Small intestine (tissue), 7 donors: ENCODE measurements around the gene NPAS2. TPM values are rescaled to one million over a fixed set of nuclear protein-coding genes. Genes with fewer than 3 reads are reported as not detected.

Source experiments
- DNase-seq, 2 donors: peaks; one replicate each; pipeline versions ENCODE4 v3.0.0 to v3.0.0-alpha.2; 2013
- FAIRE-seq: peaks from 2 replicates; lab custom pipeline; 2012; peaks lifted over from hg19 to GRCh38; lab: Jason Lieb, UNC
- H3K27ac ChIP-seq, 3 donors: one replicate each; pipeline ENCODE4 v1.5.1; 2013; ENCODE audit warnings: low read length in 2 of 3, mild to moderate bottlenecking in 2 of 3, control low read depth in 1 of 3, inconsistent platforms in 1 of 3, low read depth in 1 of 3, moderate library complexity in 1 of 3
- H3K27me3 ChIP-seq, 3 donors: one replicate each; pipeline ENCODE4 v1.6.1; 2013; ENCODE audit warnings: low read length in 3 of 3, inconsistent platforms in 1 of 3; ENCODE audit not compliant: control insufficient read depth in 3 of 3, insufficient read depth in 3 of 3
- H3K36me3 ChIP-seq, 3 donors: one replicate each; pipeline ENCODE4 v1.6.1; 2013; ENCODE audit warnings: low read length in 3 of 3, inconsistent platforms in 1 of 3, low read depth in 1 of 3, mild to moderate bottlenecking in 1 of 3, moderate library complexity in 1 of 3; ENCODE audit not compliant: control insufficient read depth in 3 of 3, insufficient read depth in 2 of 3
- H3K4me1 ChIP-seq, 3 donors: one replicate each; pipeline ENCODE4 v1.6.1; 2013; ENCODE audit warnings: low read length in 2 of 3, inconsistent platforms in 1 of 3, low read depth in 1 of 3, mild to moderate bottlenecking in 1 of 3, moderate library complexity in 1 of 3; ENCODE audit not compliant: control insufficient read depth in 3 of 3, insufficient read depth in 2 of 3
- H3K4me3 ChIP-seq, 3 donors: one replicate each; pipeline ENCODE4 v1.5.1; 2013; ENCODE audit warnings: low read length in 3 of 3, control low read depth in 1 of 3, inconsistent platforms in 1 of 3, low read depth in 1 of 3, mild to moderate bottlenecking in 1 of 3, moderate library complexity in 1 of 3
- H3K9me3 ChIP-seq, 2 donors: one replicate each; pipeline ENCODE4 v1.6.1; 2013; ENCODE audit warnings: low read depth in 1 of 2, low read length in 1 of 2; ENCODE audit not compliant: control insufficient read depth in 2 of 2, insufficient read depth in 1 of 2
- WGBS, 3 donors: extraction: QIAGEN DNeasy Blood & Tissue Kit; methylation state at CpG; one replicate each; pipeline ENCODE4 v1.1.7; 2013; 5-methylcytosine and 5-hydroxymethylcytosine counted together
- polyA plus RNA-seq, 4 donors: library from polyadenylated mRNA; stranded (reverse) in 3 of 4; unstranded in 1 of 4; fragments of 200-250 nt in 3 of 4; fragments of 120-200 nt in 1 of 4; gene quantifications; one replicate each; pipeline versions ENCODE4 v1.2.1 to v1.2.3, GENCODE V29; 2013
- donor health status: healthy with polysubstance abuse.
- donor health status: control.
- donor health status: control.
- donor health status: Bipolar disorder and iron deficiency.
- donor health status: healthy.

The NPAS2 gene
- polyA plus RNA-seq, 4 donors: 23.9 to 34.2 (median 26.3) TPM

GRCh38 chr2:101036562-101036961 lies 216.6 kb downstream of the NPAS2 start:
- Histone ChIP-seq H3K27ac (no peak overlapping the region), H3K9me3 (no peaks in the 10 kb centered on the region), H3K36me3 (peaks cover 3 to 67% (median 5%) of the 10 kb centered on the region in 3 donors), H3K4me1 (no peaks in the 10 kb centered on the region), H3K4me3 (no peak overlapping the region), H3K27me3 (no peaks in the 10 kb centered on the region)
- DNase-seq (peak; percentile 31 to 35), FAIRE-seq (no peak)
- 75 to 77% (median 77%) methylated on average over 2 of the region's 2 CpGs for WGBS, 3 donors

- DNase-seq: no peak
- Histone ChIP-seq H3K27ac (no peak overlapping the region), H3K4me1 (no peaks in the 10 kb centered on the region), H3K36me3 (peaks cover 3 to 65% (median 5%) of the 10 kb centered on the region in 3 donors), H3K4me3 (no peak overlapping the region), H3K27me3 (no peaks in the 10 kb centered on the region), H3K9me3 (no peaks in the 10 kb centered on the region)
- FAIRE-seq: no peak
- WGBS, 3 donors: 93 to 96% (median 94%) methylated on average over 19 of the region's 19 CpGs
Observed at GRCh38 chr2:101037161-101037755, 217.3 kb downstream of the NPAS2 start.

GRCh38 chr2:101038455-101039255 lies 218.7 kb downstream of the NPAS2 start:
- H3K27ac ChIP-seq: no peak overlapping the region
- no peaks in the 10 kb centered on the region for H3K27me3 ChIP-seq
- FAIRE-seq (no peak), DNase-seq (peak; percentile 24 to 27)
- no peaks in the 10 kb centered on the region for H3K4me1 ChIP-seq
- 88 to 92% (median 91%) methylated on average over 21 of the region's 21 CpGs for WGBS, 3 donors
- H3K4me3 ChIP-seq: no peak overlapping the region
- no peaks in the 10 kb centered on the region for H3K9me3 ChIP-seq
- peaks cover 2 to 52% (median 3%) of the 10 kb centered on the region in 3 donors for H3K36me3 ChIP-seq

GRCh38 chr2:101040072-101040471 lies 220.1 kb downstream of the NPAS2 start:
- FAIRE-seq: no peak
- no peak for DNase-seq
- Histone ChIP-seq H3K4me3 (no peak overlapping the region), H3K9me3 (no peaks in the 10 kb centered on the region), H3K27ac (no peak overlapping the region), H3K4me1 (no peaks in the 10 kb centered on the region), H3K36me3 (peaks cover 2 to 40% (median 3%) of the 10 kb centered on the region in 3 donors), H3K27me3 (no peaks in the 10 kb centered on the region)
- 91 to 96% (median 93%) methylated on average over 13 of the region's 13 CpGs for WGBS, 3 donors

GRCh38 chr2:101040761-101041160 lies 220.8 kb downstream of the NPAS2 start:
- H3K27me3 ChIP-seq: no peaks in the 10 kb centered on the region
- H3K27ac ChIP-seq: no peak overlapping the region
- no peaks in the 10 kb centered on the region for H3K9me3 ChIP-seq
- H3K36me3 ChIP-seq: peaks cover under 1 to 37% (median 2%) of the 10 kb centered on the region in 3 donors
- no peaks in the 10 kb centered on the region for H3K4me1 ChIP-seq
- H3K4me3 ChIP-seq: no peak overlapping the region
- FAIRE-seq: no peak
- WGBS, 3 donors: 91 to 97% (median 92%) methylated on average over 6 of the region's 6 CpGs
- DNase-seq: no peak

- DNase-seq (no peak), FAIRE-seq (no peak)
- WGBS, 3 donors: 87 to 93% (median 93%) methylated on average over 4 of the region's 4 CpGs
- H3K27ac ChIP-seq: no peak overlapping the region
- H3K27me3 ChIP-seq: no peaks in the 10 kb centered on the region
- H3K4me3 ChIP-seq: no peak overlapping the region
- H3K4me1 ChIP-seq: no peaks in the 10 kb centered on the region
- no peaks in the 10 kb centered on the region for H3K9me3 ChIP-seq
- H3K36me3 ChIP-seq: peaks cover 0 to 36% (median 2%) of the 10 kb centered on the region in 3 donors
Observed at GRCh38 chr2:101041413-101041812, 221.5 kb downstream of the NPAS2 start.

- no peak for DNase-seq
- 97% methylated on average over 10 of the region's 10 CpGs for WGBS, 3 donors
- H3K27me3 ChIP-seq: no peaks in the 10 kb centered on the region
- no peak overlapping the region for H3K27ac ChIP-seq
- H3K4me1 ChIP-seq: no peaks in the 10 kb centered on the region
- no peak for FAIRE-seq
- no peak overlapping the region for H3K4me3 ChIP-seq
- peaks cover 0 to 2% of the 10 kb centered on the region in 2 donors for H3K9me3 ChIP-seq
- peaks cover 0 to 33% (median 5%) of the 10 kb centered on the region in 3 donors for H3K36me3 ChIP-seq
Observed at GRCh38 chr2:101045330-101045729, 225.4 kb downstream of the NPAS2 start.
